ENCODE data around the gene CYFIP1. TPM values are rescaled to one million over a fixed set of nuclear protein-coding genes. Genes with fewer than 3 reads are reported as not detected.
A peak's percentile ranks its signal among the peaks of the same experiment; 100 is the strongest.

The CYFIP1 gene
- total RNA-seq, 6 experiments from 2014 or later, result 122 to 142 (median 131) TPM

DNA sequence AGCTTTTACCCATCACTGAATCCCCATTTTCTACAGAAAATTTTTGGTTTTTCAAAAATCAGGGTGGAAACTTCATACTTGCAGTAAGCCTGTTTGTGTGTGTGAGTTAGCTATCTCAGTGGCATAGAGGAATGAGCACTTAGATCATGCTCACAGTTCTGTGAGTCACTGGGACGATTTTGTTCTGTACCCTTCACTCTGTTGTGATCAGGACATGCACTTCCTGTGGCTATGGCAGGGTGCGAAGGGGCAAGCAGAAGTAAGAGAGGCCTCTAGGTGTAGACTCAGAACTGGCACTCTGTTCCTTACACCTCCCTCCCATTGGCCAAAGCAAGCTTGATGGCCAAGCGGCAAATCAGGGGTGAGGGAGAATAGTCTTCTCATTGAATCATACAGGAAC is 130.1 kb downstream of the CYFIP1 start:
- peak overlapping the region; percentile 66 for H3K27ac Mint-ChIP-seq
- no peak overlapping the region for H3K4me3 Mint-ChIP-seq
- H3K4me1 Mint-ChIP-seq (ENCODE audit: low read depth), result peaks cover 31% of the 10 kb centered on the region
- H3K36me3 Mint-ChIP-seq (ENCODE audit: low read depth), result peaks cover 22% of the 10 kb centered on the region
- DNase-seq, result peak; percentile 22
- TF ChIP-seq, protein P1, sequence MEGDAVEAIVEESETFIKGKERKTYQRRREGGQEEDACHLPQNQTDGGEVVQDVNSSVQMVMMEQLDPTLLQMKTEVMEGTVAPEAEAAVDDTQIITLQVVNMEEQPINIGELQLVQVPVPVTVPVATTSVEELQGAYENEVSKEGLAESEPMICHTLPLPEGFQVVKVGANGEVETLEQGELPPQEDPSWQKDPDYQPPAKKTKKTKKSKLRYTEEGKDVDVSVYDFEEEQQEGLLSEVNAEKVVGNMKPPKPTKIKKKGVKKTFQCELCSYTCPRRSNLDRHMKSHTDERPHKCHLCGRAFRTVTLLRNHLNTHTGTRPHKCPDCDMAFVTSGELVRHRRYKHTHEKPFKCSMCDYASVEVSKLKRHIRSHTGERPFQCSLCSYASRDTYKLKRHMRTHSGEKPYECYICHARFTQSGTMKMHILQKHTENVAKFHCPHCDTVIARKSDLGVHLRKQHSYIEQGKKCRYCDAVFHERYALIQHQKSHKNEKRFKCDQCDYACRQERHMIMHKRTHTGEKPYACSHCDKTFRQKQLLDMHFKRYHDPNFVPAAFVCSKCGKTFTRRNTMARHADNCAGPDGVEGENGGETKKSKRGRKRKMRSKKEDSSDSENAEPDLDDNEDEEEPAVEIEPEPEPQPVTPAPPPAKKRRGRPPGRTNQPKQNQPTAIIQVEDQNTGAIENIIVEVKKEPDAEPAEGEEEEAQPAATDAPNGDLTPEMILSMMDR (IDR thresholded peaks at IDR 0.05), result no peak
- H3K27me3 Mint-ChIP-seq (ENCODE audit: insufficient read depth), result peaks cover 2% of the 10 kb centered on the region; the same call in 1 of the 2 replicates
- H3K9me3 Mint-ChIP-seq, result no peaks in the 10 kb centered on the region

DNA sequence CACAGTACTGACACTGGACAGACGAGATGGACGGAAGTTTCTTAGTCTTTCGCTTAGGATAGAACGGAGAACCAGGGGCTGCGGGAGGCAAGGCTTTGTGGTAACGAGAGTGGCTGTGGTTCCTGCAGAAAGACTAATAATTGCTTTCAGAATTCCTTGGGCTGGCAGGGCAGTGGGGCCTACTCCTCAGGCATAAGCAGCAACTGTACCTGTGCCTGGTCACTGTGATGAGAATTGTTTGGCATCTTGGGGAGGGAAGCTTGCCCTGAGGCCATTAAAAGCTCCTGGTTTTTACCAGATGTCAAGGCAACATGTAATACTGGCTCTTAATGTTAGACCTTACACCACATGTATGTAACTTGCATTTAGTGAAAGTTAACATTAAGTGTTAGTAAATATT is 134.1 kb downstream of the CYFIP1 start:
- H3K4me3 Mint-ChIP-seq, result no peak overlapping the region
- peaks cover 26% of the 10 kb centered on the region for H3K36me3 Mint-ChIP-seq (ENCODE audit: low read depth)
- H3K4me1 Mint-ChIP-seq (ENCODE audit: low read depth), result peaks cover 48% of the 10 kb centered on the region
- TF ChIP-seq, protein P1 (IDR thresholded peaks at IDR 0.05), result no peak
- H3K9me3 Mint-ChIP-seq, result no peaks in the 10 kb centered on the region
- H3K27me3 Mint-ChIP-seq (ENCODE audit: insufficient read depth), result peaks cover 2% of the 10 kb centered on the region; the same call in 1 of the 2 replicates
- no peak overlapping the region for H3K27ac Mint-ChIP-seq
- no peak for DNase-seq

DNA sequence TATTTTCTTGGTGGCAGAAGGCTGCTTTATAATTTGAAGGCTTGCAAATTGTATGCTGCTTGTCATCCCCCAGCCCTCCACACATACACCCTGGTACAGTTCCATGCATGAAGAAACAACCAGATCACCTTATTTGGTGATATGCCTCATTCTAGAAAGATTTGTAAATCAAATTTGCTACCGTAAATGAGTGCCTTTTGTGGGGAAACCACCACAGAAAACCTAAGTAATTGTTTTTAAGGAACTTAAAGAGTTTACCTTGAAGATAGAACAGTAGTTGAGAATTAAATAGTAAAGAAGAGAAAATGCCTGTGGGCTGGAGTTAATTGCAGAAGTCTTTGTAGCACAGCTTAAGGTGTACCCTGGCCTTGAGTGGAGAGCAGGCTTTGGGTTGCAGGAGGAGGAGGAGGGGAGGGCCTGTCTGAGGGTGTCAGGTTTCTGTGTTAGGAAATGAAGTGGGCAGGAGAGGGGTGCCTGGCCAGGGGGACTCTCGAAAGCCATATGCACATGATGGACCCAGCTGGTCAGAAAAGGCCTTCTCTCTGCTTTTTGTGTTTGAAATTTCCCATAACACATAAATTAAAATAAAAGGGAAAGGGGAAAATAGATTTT is 134.8 kb downstream of the CYFIP1 start:
- peaks cover 51% of the 10 kb centered on the region for H3K4me1 Mint-ChIP-seq (ENCODE audit: low read depth)
- H3K27ac Mint-ChIP-seq, result peak overlapping the region; percentile 79
- DNase-seq, result peak; percentile 21

DNA sequence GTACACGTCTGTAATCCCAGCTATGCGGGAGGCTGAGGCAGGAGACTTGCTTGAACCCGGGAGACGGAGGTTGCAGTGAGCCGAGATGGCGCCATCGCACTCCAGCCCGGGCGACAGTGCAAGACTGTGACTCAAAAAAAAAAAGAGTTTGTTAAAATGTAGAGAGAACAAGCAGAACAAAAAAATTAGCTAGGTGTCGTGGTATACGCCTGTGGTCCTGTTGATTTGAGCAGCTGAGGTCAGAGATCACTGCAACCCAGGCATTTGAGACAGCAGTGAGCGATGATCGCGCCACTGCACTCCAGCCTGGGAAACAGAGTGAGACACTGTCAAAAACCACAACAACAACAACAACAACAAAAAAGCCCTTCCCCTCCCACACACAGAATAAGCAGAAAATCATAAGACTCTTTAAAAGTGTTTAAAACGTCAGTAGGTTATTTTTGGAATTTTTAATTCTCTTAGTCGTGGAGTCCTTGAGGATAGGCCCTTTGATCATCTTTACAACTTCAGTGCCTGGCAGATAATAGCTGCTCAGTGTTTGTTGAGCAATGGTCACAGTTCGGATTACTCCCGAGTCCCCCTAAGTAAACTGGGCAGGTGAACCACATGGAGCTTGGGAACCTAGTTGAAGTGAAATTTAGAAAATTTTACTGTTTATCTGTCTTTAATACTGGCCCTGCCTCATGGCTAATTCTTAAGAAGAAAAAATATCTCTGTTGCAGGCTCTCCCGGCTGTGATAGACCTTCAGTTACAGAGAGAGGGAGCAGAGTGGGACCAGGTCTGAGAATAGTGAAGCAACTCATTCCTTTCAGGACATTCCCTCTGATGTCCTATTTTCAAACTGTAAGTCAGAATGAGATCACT is 135.5 kb downstream of the CYFIP1 start:
- peak overlapping the region; percentile 18; the same call in 1 of the 2 replicates for H3K4me3 Mint-ChIP-seq

More for the DNA sequence above, 134.8 kb downstream of the CYFIP1 start:
- TF ChIP-seq, protein P1 (IDR thresholded peaks at IDR 0.05), result no peak
- peaks cover 32% of the 10 kb centered on the region for H3K36me3 Mint-ChIP-seq (ENCODE audit: low read depth)
- peaks cover 2% of the 10 kb centered on the region; the same call in 1 of the 2 replicates for H3K27me3 Mint-ChIP-seq (ENCODE audit: insufficient read depth)
- H3K9me3 Mint-ChIP-seq, result no peaks in the 10 kb centered on the region
- H3K4me3 Mint-ChIP-seq, result no peak overlapping the region

DNA sequence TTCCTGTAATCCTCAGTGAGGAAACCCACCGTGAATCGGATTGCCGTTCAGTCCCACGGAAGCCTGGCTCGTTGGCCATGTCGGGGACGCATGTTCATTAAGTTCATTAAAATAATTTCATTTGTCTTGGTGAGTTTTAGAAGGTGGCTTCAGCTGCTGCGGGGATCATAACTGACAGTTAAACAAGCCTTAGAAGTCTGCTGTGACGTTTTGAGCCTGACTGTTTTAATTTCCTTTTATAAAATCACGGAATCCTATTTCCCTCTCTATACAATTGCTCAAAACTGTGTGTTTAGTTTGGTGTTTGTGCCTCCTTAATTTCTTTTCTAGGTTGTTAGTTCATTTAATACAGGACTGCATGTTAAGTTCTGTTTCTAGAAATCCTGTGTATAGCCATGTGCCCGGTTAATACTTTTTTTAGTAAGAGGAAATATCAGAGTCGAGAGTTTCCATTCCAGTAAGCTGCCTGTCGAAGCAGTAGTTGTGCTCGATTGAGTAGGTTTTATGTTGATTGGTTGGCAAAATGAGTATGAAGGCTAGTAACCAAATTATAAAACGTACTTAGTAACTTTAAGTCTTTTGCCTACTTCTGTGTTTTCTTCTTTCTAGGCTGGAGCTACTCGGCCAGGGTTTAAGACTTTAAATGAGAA is 141.0 kb downstream of the CYFIP1 start:
- H3K27ac Mint-ChIP-seq, result peak overlapping the region; percentile 93
- TF ChIP-seq, protein P1 (IDR thresholded peaks at IDR 0.05), result no peak
- peak overlapping the region; percentile 99 for H3K4me3 Mint-ChIP-seq
- H3K36me3 Mint-ChIP-seq (ENCODE audit: low read depth), result peaks cover 16% of the 10 kb centered on the region
- H3K9me3 Mint-ChIP-seq, result no peaks in the 10 kb centered on the region
- peaks cover 3% of the 10 kb centered on the region; the same call in 1 of the 2 replicates for H3K27me3 Mint-ChIP-seq (ENCODE audit: insufficient read depth)
- DNase-seq, result no peak
- H3K4me1 Mint-ChIP-seq (ENCODE audit: low read depth), result peaks cover 24% of the 10 kb centered on the region

More for the DNA sequence above, 135.5 kb downstream of the CYFIP1 start:
- TF ChIP-seq, protein P1 (IDR thresholded peaks at IDR 0.05), result no peak
- peaks cover 2% of the 10 kb centered on the region; the same call in 1 of the 2 replicates for H3K27me3 Mint-ChIP-seq (ENCODE audit: insufficient read depth)
- H3K27ac Mint-ChIP-seq, result peak overlapping the region; percentile 79
- no peaks in the 10 kb centered on the region for H3K9me3 Mint-ChIP-seq
- peaks cover 33% of the 10 kb centered on the region for H3K36me3 Mint-ChIP-seq (ENCODE audit: low read depth)
- DNase-seq, result no peak
- peaks cover 51% of the 10 kb centered on the region for H3K4me1 Mint-ChIP-seq (ENCODE audit: low read depth)
